Urinary bladder (tissue), 2 donors: ENCODE results near the gene KATNBL1. TPM values are rescaled to one million over a fixed set of nuclear protein-coding genes. Genes with fewer than 3 reads are reported as not detected.

ENCODE experiments used
- polyA plus RNA-seq: library from polyadenylated mRNA; stranded (reverse); fragments of 200-250 nt; gene quantifications from one replicate; pipeline ENCODE4 v1.2.3, GENCODE V29; 2013
- total RNA-seq: library from RNA; depleted of rRNA; stranded (reverse); fragments of >200 nt; gene quantifications from one replicate; pipeline ENCODE4 v1.2.3, GENCODE V29; 2014
- donor health status: healthy.

KATNBL1 gene
- total and polyA plus RNA-seq, 2 donors = 15.3 to 143 TPM

Other genes starting within 250 kb of the KATNBL1 start
- 0.48 TPM for gene CHRM5, start 241.6 kb downstream of the KATNBL1 start, total RNA-seq
- 0.03 TPM for gene CHRM5, start 241.6 kb downstream of the KATNBL1 start, polyA plus RNA-seq
- gene AVEN, start 170.9 kb downstream of the KATNBL1 start, total RNA-seq = 16.0 TPM
- gene AVEN, start 170.9 kb downstream of the KATNBL1 start, polyA plus RNA-seq = 15.8 TPM
- gene EMC7, start 108.2 kb downstream of the KATNBL1 start, total RNA-seq = 26.2 TPM
- 80.4 TPM for gene EMC7, start 108.2 kb downstream of the KATNBL1 start, polyA plus RNA-seq
- 1.9 TPM for gene PGBD4, start 108.0 kb downstream of the KATNBL1 start, total RNA-seq
- gene PGBD4, start 108.0 kb downstream of the KATNBL1 start, polyA plus RNA-seq = 0.96 TPM
- 77.0 TPM for gene EMC4, start 14.9 kb upstream of the KATNBL1 start, total RNA-seq
- gene EMC4, start 14.9 kb upstream of the KATNBL1 start, polyA plus RNA-seq = 135 TPM
- gene SLC12A6, start 127.7 kb upstream of the KATNBL1 start, total RNA-seq = 22.2 TPM
- gene SLC12A6, start 127.7 kb upstream of the KATNBL1 start, polyA plus RNA-seq = 6.6 TPM
- 129 TPM for gene NOP10, start 133.0 kb upstream of the KATNBL1 start, total RNA-seq
- 169 TPM for gene NOP10, start 133.0 kb upstream of the KATNBL1 start, polyA plus RNA-seq
- gene NUTM1, start 133.2 kb upstream of the KATNBL1 start, total RNA-seq = not detected
- 0.03 TPM for gene NUTM1, start 133.2 kb upstream of the KATNBL1 start, polyA plus RNA-seq
- gene LPCAT4, start 157.1 kb upstream of the KATNBL1 start, total RNA-seq = 12.2 TPM
- gene LPCAT4, start 157.1 kb upstream of the KATNBL1 start, polyA plus RNA-seq = 32.5 TPM
- gene GOLGA8A, start 227.7 kb upstream of the KATNBL1 start, total RNA-seq = 43.9 TPM
- gene GOLGA8A, start 227.7 kb upstream of the KATNBL1 start, polyA plus RNA-seq = 13.3 TPM